GM19452 (cell line): ENCODE measurements around the gene PER2.
"Not testable (repeated sequence)": the region's sequence is repeated elsewhere in the genome, so short reads cannot be mapped to it uniquely, and the experiment has no call there.

Experiments
- ATAC-seq: cut with Tn5 transposase; IDR thresholded peaks from one replicate; pipeline ENCODE4 v1.9.1; 2021; ENCODE audit not compliant: unreplicated experiment

Gene PER2

DNA sequence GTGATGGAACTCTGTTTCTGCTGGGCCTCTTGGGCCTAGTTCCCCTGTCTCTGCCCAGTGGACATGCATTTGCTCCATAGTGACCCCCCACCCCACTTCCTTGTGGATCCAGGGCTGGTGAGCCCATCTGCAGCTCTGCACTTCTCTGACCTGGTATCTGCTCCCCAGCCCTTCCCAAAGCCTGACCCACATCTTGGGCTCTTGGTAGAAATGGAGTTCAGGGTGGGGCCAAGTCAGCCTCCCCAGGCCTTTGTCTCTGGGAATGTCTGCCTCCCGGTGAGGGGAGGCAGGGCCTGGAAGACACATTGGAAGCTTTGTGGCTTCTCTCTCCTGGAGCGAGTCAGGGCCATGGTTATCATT lies 25.6 kb upstream of the PER2 start:
- ATAC-seq = no peak

- ATAC-seq = no peak
These were observed 25.0 kb upstream of the PER2 start for GRCh38 chr2:238313289-238313990.

- not testable (repeated sequence) for ATAC-seq
These were observed 22.3 kb upstream of the PER2 start for GRCh38 chr2:238310721-238311120.

DNA sequence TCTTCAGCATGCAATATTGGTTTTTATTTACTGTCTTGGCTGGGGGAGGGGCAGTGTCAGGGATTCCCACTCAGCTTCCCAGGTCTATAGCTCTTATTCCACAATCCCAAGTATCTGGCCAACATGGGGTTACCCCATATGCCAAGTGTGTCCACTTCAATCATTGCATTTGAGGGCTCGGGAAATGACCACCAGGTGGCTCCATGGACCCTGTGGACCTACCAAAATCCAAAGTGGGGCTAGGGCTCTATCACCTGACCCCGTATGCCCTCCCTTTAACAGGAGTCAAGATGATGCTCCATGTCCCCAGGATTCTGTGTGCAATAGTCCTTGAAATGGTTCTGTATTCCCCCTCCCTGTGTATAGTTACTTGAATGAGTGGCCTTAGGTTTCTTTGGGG lies 19.8 kb upstream of the PER2 start:
- ATAC-seq = no peak

DNA sequence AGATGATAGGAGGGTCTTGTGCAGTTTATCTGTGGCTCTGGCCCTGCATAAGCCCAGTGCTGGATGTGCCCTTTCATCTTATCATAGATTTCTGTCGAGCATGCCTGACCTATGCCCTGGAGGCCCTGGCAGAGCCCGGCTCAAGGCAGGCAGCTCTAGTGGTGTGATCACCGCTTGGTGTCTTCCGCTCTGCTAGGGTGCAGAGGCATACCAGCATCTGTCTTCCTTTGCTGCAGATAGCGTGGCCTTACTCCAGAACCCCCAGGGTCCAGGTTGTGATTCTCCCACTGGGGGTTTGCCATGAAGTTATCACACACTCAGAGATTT lies 18.2 kb upstream of the PER2 start:
- ATAC-seq = no peak

DNA sequence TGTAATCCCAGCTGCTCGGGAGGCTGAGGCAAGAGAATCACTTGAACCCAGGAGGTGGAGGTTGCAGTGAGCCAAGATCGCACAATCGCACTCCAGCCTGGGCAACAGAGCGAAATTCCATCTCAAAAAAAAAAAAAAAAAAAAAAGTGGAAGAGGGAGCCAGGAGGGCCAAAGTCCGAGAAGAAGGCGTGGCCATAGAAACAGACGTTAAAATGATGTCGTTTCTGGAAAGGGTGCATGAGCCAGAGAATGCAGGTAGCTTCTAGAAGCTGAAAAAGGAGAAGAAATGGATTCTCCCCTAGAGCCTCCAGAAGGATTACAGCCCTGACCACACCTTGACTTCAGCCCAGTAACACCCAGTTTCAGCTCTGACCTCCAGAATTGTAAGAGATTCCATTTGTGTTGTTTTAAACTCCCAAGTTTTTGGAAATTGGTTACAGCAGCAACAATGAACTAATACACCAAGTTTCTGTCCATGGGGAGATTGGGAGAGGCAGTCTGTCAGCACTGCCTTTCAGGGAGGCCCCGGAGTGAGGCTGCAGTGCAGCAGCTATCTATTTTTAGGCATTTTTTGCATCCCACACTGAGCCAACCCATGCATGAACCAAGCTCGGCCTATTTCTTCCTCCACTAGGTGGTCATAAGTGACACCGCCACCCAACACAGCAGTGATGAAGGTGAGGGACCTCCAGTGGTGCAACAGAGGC lies 17.7 kb upstream of the PER2 start:
- no peak for ATAC-seq

DNA sequence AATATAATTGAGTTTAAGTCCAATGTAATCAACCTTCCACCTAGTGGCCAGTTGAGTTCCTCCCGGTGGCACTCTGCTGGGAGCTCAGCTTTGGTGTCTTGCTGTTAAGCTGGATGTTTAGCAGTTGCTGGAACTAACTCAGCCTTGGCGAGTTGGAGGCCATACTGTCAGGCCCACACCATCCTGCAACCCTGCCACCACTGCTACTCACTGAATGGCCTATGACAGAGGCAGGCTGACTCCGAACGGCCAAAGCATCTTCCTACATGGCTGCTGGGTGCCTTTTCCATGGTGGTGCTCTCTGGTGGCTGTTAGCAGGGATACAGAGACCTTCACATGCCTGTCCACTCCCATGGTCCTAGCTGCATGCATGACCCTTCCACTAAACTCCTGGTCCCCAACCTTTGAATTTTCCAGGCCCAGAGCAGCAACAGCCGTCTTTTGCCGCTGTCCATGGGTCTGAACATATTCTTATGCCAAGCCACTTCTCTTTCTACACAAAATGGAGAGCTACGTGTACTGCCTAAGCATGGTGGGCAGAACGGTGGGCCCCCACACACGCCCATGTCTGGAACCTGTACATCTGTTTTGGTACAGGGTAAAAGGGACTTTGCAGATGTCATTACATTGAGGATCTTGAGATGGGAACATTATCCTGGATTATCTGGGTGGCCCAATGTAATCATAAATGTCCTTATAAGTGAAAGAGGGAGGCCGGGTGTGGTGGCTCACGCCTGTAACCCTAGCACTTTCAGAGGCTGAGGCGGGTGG lies 16.9 kb upstream of the PER2 start:
- no peak for ATAC-seq

GRCh38 chr2:238304116-238304515 lies 15.7 kb upstream of the PER2 start:
- no peak for ATAC-seq

DNA sequence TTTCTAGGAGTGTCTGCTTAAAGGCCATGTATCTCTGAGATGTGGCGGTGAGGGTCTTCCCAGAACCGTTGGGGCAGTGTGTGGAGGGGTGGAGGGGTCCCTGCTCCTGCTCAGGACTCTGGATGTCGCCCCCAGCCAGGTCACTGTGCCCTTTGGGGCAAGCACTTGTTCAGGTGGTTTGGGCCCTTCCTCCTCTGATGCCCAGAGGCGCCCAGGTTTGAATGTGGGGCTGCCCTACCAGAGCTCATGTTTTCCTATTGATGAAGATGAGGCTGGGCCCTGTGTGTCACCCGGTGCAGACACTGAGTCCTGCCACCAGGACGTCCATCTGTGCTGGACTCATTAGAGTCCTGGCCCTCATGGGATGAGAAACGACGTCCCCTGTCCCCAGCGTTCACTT lies 14.3 kb upstream of the PER2 start:
- no peak for ATAC-seq

- no peak for ATAC-seq
These were observed 13.7 kb upstream of the PER2 start for GRCh38 chr2:238302087-238302486.

DNA sequence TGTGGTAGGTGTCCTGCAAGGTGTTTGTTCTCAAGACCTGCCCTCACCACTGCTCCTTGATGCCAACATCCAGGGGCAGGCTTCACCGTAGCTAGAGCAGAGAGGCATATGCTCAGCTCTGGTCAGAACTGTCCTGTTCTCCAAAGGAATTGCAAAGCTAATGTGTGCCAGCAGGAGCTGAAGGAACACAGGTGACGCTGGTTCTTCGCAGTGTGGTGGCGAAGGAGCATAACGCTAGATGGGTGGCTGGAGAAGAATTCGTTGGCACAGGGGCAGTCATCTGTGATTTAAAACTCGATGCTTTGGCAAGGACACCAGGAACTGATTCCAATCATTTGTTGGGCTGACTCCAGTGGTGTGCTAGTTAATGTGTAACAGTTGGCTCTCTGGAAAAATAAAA lies 11.4 kb upstream of the PER2 start:
- no peak for ATAC-seq

DNA sequence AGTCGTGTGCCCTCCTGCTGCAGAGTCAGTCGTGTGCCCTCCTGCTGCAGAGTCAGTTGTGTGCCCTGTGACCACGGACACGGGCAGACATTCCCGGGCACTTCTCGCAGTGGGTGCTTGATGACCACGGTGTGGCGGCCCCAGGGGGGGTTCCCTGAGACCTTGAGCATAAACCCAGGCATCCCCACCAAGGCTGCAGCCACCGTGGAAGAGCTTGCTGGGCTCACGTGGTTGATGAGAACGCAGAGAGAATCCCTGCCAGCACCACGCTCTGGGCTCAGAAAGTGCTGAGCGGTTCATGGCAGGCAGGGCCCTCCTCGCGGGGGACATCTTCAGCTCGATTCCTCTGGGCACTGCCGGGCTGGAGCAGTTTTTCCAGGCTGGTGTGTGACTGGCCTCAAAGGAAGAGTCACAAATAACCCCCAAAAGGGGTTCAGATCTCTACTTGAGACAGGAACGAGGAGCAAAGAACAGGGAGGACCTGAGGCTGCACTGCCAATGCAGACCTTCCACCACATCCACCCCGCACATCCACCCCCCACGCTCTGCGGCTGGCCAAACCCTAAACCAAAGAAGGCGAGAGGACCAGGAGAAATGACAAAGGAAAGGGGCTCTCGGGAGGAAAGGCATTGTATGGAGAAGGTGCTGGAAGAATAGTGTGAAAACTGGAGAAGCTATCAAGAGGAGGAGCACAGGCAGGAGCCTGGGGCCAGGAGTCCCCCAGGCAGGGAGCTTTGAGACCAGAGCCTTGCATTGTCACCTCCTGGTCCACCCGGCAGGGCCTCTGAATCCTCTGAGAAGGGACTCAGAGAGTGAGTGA lies 8.4 kb upstream of the PER2 start:
- ATAC-seq = no peak

GRCh38 chr2:238295144-238296112 lies 7.0 kb upstream of the PER2 start:
- no peak for ATAC-seq

GRCh38 chr2:238294393-238295143 lies 6.2 kb upstream of the PER2 start:
- ATAC-seq = no peak

DNA sequence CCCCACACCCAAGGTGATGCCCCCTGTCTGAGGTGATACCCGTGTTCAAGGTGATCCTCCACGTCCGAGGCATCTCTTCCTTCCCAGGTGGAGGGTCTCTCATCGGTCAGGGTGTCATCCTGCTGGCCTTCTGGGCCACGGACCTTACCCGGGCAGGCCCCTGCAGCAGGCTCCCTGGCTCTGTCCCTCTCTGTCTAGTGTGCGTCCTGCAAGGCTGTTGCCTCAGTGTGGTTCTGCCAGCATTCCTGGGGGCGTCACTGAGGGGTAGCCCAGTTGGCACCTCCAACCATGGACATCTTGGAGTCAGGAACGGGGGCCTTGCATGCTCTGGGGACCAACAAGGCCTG lies 5.6 kb upstream of the PER2 start:
- ATAC-seq = no peak

- ATAC-seq = no peak
These were observed 3.3 kb upstream of the PER2 start for GRCh38 chr2:238291550-238292281.

DNA sequence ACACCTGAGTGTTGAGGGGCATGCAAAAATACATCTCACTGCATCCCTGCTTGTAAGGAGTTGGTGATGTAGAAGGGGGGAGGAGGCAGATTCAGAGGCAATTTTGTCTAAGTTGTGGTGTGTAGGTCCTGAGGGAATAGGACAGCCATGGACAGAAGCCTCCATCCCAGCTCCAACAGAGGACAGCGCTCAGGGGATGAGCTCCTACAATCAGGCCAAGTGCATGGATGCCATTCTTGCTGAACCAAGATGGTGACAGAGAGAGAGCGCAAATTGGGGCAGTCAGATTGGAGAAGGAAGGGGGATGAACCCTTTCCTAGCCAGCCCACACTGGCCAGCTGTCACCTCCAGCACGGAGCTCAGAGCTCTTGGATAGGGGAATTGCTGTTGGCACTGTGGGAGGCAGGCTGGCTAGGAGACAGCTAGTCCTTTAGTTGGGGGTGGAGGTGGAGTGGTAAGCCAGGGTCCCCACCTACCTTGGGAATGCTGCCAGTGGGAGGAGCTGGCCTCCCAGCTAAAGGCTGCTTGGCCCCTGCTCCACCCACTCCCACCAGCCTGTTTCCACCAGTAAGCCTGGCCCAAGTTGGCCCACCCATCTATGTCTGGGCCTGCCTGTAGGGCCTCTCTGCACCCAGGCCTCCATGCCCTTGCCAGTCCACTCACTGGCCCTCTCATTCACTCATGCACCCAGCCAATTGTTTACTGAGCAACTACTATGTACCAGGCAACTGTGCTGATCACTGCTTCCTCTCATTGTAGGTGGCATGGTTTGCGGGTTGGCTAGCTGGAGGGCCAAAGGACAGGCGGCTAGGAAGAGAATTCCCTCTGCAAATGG lies 2.5 kb upstream of the PER2 start:
- ATAC-seq = no peak

- ATAC-seq = no peak
These were observed 1.7 kb upstream of the PER2 start for GRCh38 chr2:238290091-238290509.
